Transverse colon (tissue), 3 donors: ENCODE data around the gene EHD3.

Experiments used
- CTCF ChIP-seq, 5 experiments: fragments of 200-600 bp in 3 of 5; fragments of 450-650 bp in 2 of 5; sonication (generic) in 3 of 5; IDR thresholded peaks; 1 replicate in 2 of 5; 2 replicates in 3 of 5; pipeline ENCODE4 v1.5.1; 2016 to 2017; ENCODE audit warnings: antibody characterized with exemption in 5 of 5, inconsistent platforms in 3 of 5, mild to moderate bottlenecking in 2 of 5, moderate library complexity in 1 of 5
- EP300 ChIP-seq: sonication (generic); formaldehyde crosslinking; IDR thresholded peaks from one replicate; pipeline ENCODE4 v1.6.1; 2017; ENCODE audit warnings: antibody characterized with exemption, low read depth
- POLR2A ChIP-seq: fragments of 450-650 bp; IDR thresholded peaks from one replicate; pipeline ENCODE4 v1.6.1; 2016; ENCODE audit warnings: antibody characterized with exemption, mild to moderate bottlenecking, moderate library complexity

DNA sequence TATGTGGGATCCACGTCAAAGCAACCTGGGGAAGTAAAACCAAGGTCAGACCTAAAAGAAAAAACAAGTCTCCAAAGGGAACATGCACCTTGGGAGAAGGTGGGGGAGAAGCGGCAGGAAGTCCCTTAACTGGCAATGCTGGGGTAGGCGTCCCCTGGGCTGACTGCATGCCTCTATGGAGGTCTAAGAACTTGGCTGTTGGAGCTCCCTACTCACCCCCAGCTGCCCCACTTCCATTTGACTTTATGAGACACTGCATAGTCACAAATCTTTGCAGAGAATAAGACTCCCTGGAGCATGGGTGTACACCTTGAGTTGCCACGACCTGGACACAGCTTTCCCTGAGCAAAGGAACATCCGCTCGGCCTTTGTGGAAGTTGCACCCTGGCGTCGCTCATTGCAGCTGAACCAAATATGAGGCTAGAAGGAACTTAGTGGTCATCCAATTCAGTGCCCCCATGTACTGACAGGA is 19.5 kb upstream of the EHD3 start:
- no peak for TF ChIP-seq CTCF (IDR thresholded peaks at IDR 0.05)
- no peak for TF ChIP-seq EP300
- TF ChIP-seq POLR2A, result no peak
